Calu3 (cell line): ENCODE data around the gene ARHGEF10L. TPM values are rescaled to one million over a fixed set of nuclear protein-coding genes. Genes with fewer than 3 reads are reported as not detected.

ENCODE experiments used
- BruUV-seq: library from RNA; stranded (reverse); fragments of 400-500 nt; replicated peaks from 2 replicates; lab custom pipeline; 2021; lab: Mats Ljungman, UMichigan
- CTCF ChIA-PET: fragments of 300-600 bp; sonication (Branson Sonifier 250); formaldehyde crosslinking; loops from one replicate; lab custom pipeline; 2022; ENCODE audit warnings: antibody characterized with exemption; lab: Charles Lee
- DNase-seq: peaks from one replicate; pipeline ENCODE4 v3.0.0; 2022
- H3K27ac Mint-ChIP-seq: one replicate; pipeline ENCODE4 v1.8.0; 2022; ENCODE audit warnings: mixed read lengths; ENCODE audit not compliant: unreplicated experiment
- H3K27me3 Mint-ChIP-seq: one replicate; pipeline ENCODE4 v1.8.0; 2022; ENCODE audit warnings: mixed read lengths; ENCODE audit not compliant: unreplicated experiment
- H3K36me3 Mint-ChIP-seq: one replicate; pipeline ENCODE4 v1.8.0; 2022; ENCODE audit warnings: mild to moderate bottlenecking, moderate library complexity, mixed read lengths; ENCODE audit not compliant: insufficient read depth, unreplicated experiment
- H3K4me1 Mint-ChIP-seq: one replicate; pipeline ENCODE4 v1.8.0; 2022; ENCODE audit warnings: mild to moderate bottlenecking, low read depth, mixed read lengths; ENCODE audit not compliant: unreplicated experiment
- H3K4me3 Mint-ChIP-seq: one replicate; pipeline ENCODE4 v1.8.0; 2022; ENCODE audit warnings: mild to moderate bottlenecking, low read depth, moderate library complexity, mixed read lengths; ENCODE audit not compliant: unreplicated experiment
- H3K9me3 Mint-ChIP-seq: one replicate; pipeline ENCODE4 v1.8.0; 2022; ENCODE audit warnings: low read depth, mixed read lengths; ENCODE audit not compliant: unreplicated experiment
- intact Hi-C: fragments of 100-400 bp; cut with micrococcal nuclease; formaldehyde crosslinking; loops from one replicate; pipeline ENCODE4 v1.10.0; 2022; ENCODE audit not compliant: unreplicated experiment
- total RNA-seq: library from RNA; stranded (reverse); gene quantifications from 2 replicates; pipeline ENCODE4 v1.2.3, GENCODE V29; 2022
- TF ChIP-seq, protein P1 (sequence below): fragments of 200-600 bp; IDR thresholded peaks from one replicate; pipeline ENCODE4 v1.8.0; 2022; ENCODE audit warnings: antibody characterized with exemption; ENCODE audit not compliant: unreplicated experiment

The ARHGEF10L gene
- total RNA-seq, 1 experiment from 2014 or later, result 20.1 TPM

DNA sequence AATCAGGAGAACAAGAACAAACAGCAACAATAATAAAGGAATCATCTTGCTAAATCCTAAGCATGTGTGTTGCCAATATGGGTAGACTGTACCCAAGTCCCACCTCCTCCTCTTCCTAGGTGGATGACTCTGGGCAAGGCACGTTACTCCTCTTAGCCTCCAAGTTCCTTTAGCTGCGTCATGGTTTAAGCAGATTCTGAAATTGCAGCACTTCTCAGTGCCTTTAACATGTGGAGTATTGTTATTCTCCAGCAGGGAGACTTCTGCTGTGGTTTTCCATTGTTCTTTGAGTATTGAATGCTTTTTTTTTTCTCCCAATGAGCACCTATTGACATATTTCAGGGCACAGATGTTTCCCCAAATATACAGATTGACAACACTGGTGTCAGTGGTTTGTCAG lies 15.5 kb downstream of the ARHGEF10L start:
- Mint-ChIP-seq H3K4me3 (no peak overlapping the region), H3K9me3 (no peaks in the 10 kb centered on the region), H3K27me3 (no peaks in the 10 kb centered on the region), H3K36me3 (peaks cover 23% of the 10 kb centered on the region), H3K27ac (no peak overlapping the region), H3K4me1 (peaks cover 60% of the 10 kb centered on the region)
- DNase-seq, result no peak
- intact Hi-C loops, result no loop called here
- TF ChIP-seq, protein P1, sequence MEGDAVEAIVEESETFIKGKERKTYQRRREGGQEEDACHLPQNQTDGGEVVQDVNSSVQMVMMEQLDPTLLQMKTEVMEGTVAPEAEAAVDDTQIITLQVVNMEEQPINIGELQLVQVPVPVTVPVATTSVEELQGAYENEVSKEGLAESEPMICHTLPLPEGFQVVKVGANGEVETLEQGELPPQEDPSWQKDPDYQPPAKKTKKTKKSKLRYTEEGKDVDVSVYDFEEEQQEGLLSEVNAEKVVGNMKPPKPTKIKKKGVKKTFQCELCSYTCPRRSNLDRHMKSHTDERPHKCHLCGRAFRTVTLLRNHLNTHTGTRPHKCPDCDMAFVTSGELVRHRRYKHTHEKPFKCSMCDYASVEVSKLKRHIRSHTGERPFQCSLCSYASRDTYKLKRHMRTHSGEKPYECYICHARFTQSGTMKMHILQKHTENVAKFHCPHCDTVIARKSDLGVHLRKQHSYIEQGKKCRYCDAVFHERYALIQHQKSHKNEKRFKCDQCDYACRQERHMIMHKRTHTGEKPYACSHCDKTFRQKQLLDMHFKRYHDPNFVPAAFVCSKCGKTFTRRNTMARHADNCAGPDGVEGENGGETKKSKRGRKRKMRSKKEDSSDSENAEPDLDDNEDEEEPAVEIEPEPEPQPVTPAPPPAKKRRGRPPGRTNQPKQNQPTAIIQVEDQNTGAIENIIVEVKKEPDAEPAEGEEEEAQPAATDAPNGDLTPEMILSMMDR, result no peak
- BruUV-seq, result no TSS peak
- CTCF ChIA-PET, result interaction anchor here (0.7 to 1.9 kb wide), 2 partner anchors 15 to 1265 kb away, joined by 5 to 7 read pairs; no protein-coding TSS in a partner anchor

GRCh38 chr1:17557986-17558385 lies 18.5 kb downstream of the ARHGEF10L start:
- Mint-ChIP-seq H3K4me3 (no peak overlapping the region), H3K27me3 (no peaks in the 10 kb centered on the region), H3K9me3 (no peaks in the 10 kb centered on the region), H3K36me3 (peaks cover 23% of the 10 kb centered on the region), H3K27ac (no peak overlapping the region), H3K4me1 (peaks cover 61% of the 10 kb centered on the region)
- CTCF ChIA-PET, result no interaction called here
- no TSS peak for BruUV-seq
- DNase-seq, result no peak
- TF ChIP-seq, protein P1, result no peak
- intact Hi-C loops, result no loop called here

DNA sequence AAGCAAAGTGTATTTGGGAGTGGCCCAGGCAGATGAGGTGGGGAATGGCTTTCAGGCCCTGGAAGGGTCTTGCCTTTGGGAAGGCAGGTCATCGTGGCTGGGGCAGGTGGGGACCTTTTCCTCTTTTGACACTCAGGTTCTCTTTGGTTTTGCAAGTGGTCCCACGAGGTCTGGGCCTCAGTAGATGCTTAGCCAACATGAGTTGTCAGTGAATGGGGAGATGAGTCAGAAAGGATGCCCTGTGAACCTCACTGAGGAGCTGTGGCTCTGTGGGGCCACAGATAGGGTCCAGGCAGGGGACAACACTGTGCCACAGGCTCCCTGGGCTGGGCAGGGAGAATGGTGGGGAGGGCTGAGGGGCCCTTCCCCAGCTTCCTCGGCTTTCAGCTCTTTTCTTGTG lies 19.0 kb downstream of the ARHGEF10L start:
- H3K36me3 Mint-ChIP-seq, result peaks cover 23% of the 10 kb centered on the region
- H3K4me3 Mint-ChIP-seq, result no peak overlapping the region
- H3K27me3 Mint-ChIP-seq, result no peaks in the 10 kb centered on the region
- BruUV-seq, result no TSS peak
- intact Hi-C loops, result no loop called here
- CTCF ChIA-PET, result interaction anchor here (0.7 kb wide), 1 partner anchor 855 kb away, joined by 3 read pairs; no protein-coding TSS in a partner anchor
- no peak for DNase-seq
- H3K4me1 Mint-ChIP-seq, result peaks cover 63% of the 10 kb centered on the region
- H3K27ac Mint-ChIP-seq, result no peak overlapping the region
- TF ChIP-seq, protein P1, result no peak
- H3K9me3 Mint-ChIP-seq, result no peaks in the 10 kb centered on the region

DNA sequence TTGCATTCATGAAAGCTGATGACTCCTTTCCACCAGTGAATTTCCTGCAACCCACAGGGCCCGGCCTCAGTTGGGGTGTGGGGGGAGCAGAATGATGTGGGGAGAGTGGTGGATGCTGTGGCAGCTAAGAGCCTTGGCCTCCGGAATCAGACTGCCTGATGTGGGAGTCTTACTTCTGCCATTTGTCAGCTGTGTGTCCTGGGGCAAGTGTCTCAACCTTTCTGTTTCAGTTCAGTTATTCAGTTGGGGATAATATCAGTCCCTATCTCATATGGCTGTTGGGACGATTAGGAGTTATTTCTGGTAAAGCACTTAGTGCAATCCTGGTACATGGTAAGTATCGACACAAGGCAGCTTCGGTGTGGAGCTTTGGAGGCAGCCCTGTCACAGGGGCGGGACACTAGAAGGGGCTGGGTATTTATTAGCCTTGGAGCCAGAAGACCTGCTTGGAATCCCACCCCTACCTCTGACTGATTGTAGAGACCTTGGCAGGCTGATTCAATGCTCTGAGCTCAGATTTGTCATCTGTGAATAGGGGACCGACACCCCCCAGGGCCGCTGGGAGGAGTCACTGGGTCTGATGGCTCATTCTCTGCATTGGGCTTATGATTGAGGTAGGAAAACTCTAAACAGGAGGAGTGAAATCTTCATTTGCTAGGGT lies 19.6 kb downstream of the ARHGEF10L start:
- CTCF ChIA-PET, result interaction anchor here (0.7 to 1.0 kb wide), 3 partner anchors 14 to 855 kb away, joined by 3 to 4 read pairs (median 3); no protein-coding TSS in a partner anchor

More for the DNA sequence above, 19.6 kb downstream of the ARHGEF10L start:
- Mint-ChIP-seq H3K4me1 (peaks cover 58% of the 10 kb centered on the region), H3K36me3 (peaks cover 19% of the 10 kb centered on the region), H3K9me3 (no peaks in the 10 kb centered on the region), H3K27ac (peak overlapping the region; percentile 28), H3K27me3 (no peaks in the 10 kb centered on the region), H3K4me3 (peak overlapping the region; percentile 17)
- no TSS peak for BruUV-seq
- TF ChIP-seq, protein P1, result no peak
- DNase-seq, result no peak
- intact Hi-C loops, result no loop called here
